Bladder microvascular endothelial cell (primary cell): ENCODE data around the gene COA7. TPM values are rescaled to one million over a fixed set of nuclear protein-coding genes. Genes with fewer than 3 reads are reported as not detected.

Experiments used
- total RNA-seq: library from RNA; depleted of rRNA; stranded (reverse); fragments of >200 nt; gene quantifications from 2 replicates; pipeline ENCODE4 v1.2.3, GENCODE V29; 2014

Gene COA7
- total RNA-seq, result 7.3 and 13.3 TPM in 2 replicates

DNA sequence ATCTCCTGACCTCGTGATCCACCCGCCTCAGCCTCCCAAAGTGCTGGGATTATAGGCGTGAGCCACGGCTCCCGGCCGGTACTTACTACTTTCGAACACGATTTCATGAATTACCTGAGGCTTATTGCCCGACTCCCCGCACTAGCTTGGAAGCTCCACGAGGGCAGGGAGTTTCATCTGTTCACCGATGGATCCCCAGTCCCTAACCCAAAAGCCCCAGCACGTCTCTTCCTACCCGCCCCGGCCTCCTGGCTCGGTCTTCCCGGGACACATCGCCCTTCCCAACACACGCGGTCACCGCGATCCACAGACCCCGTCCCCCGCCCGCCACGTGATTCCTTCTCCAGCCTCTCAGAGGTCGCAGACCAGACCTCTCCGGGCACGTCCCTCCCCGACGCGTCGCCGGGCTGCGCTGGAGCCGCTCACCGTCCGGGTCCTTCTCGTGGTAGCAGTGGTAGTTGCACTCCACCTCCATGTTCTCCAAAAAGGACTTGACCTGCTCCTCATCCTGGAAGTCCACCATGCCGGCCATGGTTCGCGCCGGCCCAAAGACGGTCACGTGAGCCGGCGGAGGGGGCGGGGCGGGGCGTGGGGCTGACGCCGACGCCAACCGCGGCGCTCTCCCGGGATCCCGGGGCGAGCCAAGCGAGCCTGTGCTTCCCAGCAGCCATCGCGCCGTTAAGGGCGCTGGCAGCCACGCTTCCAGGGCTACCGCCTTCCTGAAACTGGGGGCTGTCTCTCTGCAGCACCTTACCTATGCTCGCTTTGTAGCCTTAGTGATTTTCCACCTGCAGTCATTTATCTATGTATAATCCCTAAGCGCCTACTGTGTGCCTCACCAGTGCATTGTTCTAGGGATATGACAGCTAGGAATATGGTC, at the start of gene COA7:
TSS of gene COA7 (minus strand) at position 553 of the 880 bp plus-strand sequence. CDS start at position 532, 21 bp downstream.

DNA sequence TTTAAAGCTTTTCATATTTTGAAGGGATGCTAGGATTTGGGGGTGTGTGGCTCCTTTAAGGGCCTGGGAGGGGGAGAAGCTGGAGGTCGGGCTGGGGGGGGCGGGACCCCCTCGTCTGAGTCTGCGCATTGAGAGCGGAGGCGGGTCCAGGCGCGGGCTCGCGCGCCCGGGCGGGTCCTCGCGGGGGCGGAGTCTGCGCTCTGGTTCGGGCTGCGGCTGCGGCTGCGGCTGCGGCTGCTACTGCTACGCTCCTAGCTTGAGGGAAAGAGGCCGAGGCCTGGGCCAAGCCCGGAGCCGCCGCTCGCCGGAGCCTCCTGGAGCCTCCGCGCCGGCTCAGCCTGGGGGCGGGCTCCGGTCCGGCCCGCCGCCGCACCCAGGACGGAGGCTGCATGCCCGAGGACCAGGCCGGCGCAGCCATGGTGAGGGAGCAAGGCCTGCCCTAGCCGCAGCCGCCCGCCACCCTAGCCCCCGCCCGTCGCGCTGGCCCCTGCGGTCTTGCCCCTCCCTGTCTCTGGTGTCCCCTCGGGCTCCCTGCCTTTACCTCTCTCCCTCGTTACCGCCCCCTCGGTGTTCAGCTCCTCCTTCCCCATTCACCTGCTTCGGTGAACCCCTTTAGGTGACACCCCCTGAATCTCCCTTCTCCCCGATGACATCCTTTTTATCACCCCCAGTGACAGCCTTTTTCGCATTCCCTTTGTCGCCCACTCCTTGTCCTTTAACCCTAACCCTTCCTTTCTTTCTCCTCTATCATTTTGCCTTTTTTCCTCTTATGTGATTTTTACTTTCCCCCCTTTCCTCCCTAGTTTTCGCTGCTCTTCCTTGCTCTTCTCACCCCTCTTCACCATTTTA, 28.3 kb upstream of the COA7 start, which contains the start of gene ZYG11B:
TSS of gene ZYG11B (plus strand) at position 189 of the 849 bp plus-strand sequence. CDS start at position 390, 201 bp downstream.

Other genes starting within 250 kb of the COA7 start
- 10.4 and 34.2 TPM in 2 replicates for gene TUT4, start 145.3 kb downstream of the COA7 start, total RNA-seq
- 7.0 and 15.4 TPM in 2 replicates for gene GPX7, start 96.0 kb downstream of the COA7 start, total RNA-seq
- gene SHISAL2A, start 65.2 kb downstream of the COA7 start, total RNA-seq, result not detected in 2 replicates
- gene ZYG11B, start 28.1 kb upstream of the COA7 start, total RNA-seq, result 18.0 and 29.2 TPM in 2 replicates
- gene ZYG11A, start 144.4 kb upstream of the COA7 start, total RNA-seq, result 0.16 and 0.31 TPM in 2 replicates
- gene ECHDC2, start 223.4 kb upstream of the COA7 start, total RNA-seq, result 13.8 and 21.5 TPM in 2 replicates
- gene SCP2, start 228.9 kb upstream of the COA7 start, total RNA-seq, result 86.1 and 105 TPM in 2 replicates